Measurements from ENCODE around the gene SASH1. TPM values are rescaled to one million over a fixed set of nuclear protein-coding genes. Genes with fewer than 3 reads are reported as not detected.

Gene SASH1
- total RNA-seq, 1 experiment from 2014 or later, result 33.2 TPM

DNA sequence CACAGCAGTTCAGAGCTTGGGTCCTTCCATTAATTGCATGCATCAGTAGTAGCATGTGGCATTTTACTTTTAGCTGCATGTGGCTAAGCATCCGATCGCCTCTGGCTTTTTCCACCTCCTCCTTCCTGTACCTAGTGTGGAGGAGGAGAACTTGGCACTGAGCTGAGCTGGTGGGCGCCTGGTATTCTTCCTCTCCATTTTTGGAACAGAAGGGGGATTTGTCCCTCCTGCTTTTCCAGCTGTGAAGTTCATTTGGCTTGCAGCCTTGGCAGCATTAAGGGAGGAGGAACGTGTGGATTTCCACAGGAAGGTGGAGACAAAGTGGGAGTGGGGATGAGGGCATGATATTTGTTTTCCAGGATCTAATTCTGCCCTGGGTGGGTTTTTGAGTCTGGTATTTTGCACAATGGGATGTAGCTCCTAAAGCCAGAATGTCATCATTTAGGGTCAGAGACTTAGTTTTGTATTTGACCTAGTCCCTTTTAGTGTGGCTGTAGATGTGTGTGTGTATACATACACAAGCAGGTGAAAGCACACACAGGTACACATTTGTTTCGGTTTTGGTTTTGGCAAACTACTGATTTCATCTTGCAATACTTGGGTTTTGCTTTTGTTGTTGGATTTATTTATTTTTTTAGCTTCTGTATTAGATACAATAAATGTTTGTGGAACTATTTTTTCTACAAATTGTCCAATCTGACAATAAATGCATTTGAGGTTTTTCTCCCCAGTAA, 90.0 kb downstream of the SASH1 start:
- Histone ChIP-seq H2AK5ac (ENCODE audit: insufficient read length, low read length) (no peak overlapping the region), H3K4ac (ENCODE audit: low read depth, low read length) (no peak overlapping the region), H2BK5ac (ENCODE audit: insufficient read length, low read length) (no peak overlapping the region), H3K14ac (ENCODE audit: insufficient read depth, low read length) (no peak overlapping the region), H3K4me2 (ENCODE audit: insufficient read depth, insufficient read length, low read length) (no peak overlapping the region), H3K79me2 (ENCODE audit: insufficient read depth, low read length) (no peaks in the 10 kb centered on the region; the same call in 1 of the 2 replicates), H3K23me2 (ENCODE audit: insufficient read length, low read depth, low read length, poor library complexity, severe bottlenecking) (no peaks in the 10 kb centered on the region), H2BK120ac (ENCODE audit: low read depth, low read length, poor library complexity, severe bottlenecking) (no peak overlapping the region), H3K4me1 (ENCODE audit: insufficient read depth, low read length) (no peaks in the 10 kb centered on the region; the same call in 1 of the 2 replicates), H4K5ac (ENCODE audit: insufficient read length, low read depth, low read length) (no peak overlapping the region), H4K91ac (ENCODE audit: insufficient read length, low read depth, low read length) (no peak overlapping the region), H2BK12ac (ENCODE audit: insufficient read length, low read depth, low read length) (no peak overlapping the region), H3K27me3 (ENCODE audit: insufficient read depth, low read length) (no peaks in the 10 kb centered on the region), H3K23ac (ENCODE audit: insufficient read length, low read depth, low read length) (no peak overlapping the region), H3K9ac (ENCODE audit: extremely low read depth, insufficient read length, low read length) (no peak overlapping the region), H2BK15ac (ENCODE audit: low read depth, low read length) (no peak overlapping the region), H4K20me1 (ENCODE audit: control insufficient read depth, insufficient read depth, insufficient read length) (no peaks in the 10 kb centered on the region), H3K18ac (ENCODE audit: insufficient read length, low read depth, low read length) (no peak overlapping the region), H3K79me1 (ENCODE audit: insufficient read depth, low read depth, low read length, poor library complexity, severe bottlenecking) (no peaks in the 10 kb centered on the region), H4K8ac (replicated peaks; ENCODE audit: insufficient read length, low read depth, low read length) (no peak overlapping the region), H3K56ac (ENCODE audit: insufficient read length, low read depth, low read length) (no peak overlapping the region), H2BK20ac (ENCODE audit: low read depth, low read length, poor library complexity, severe bottlenecking) (no peak overlapping the region), H3K9me3 (ENCODE audit: control insufficient read depth, low read depth, low read length) (no peaks in the 10 kb centered on the region), H2AFZ (ENCODE audit: low read length) (no peak overlapping the region), H3K27ac (ENCODE audit: insufficient read length, low read depth, low read length) (no peak overlapping the region), H3T11ph (ENCODE audit: low read length) (no peak overlapping the region)
- Mint-ChIP-seq H3K4me3 (no peak overlapping the region), H3K36me3 (ENCODE audit: insufficient read depth in 1 of 3, low read depth in 3 of 3) (peaks cover 0 to 8% (median 2%) of the 10 kb centered on the region in 3 experiments; a peak in 1 of 7 replicates), H3K9me3 (no peaks in the 10 kb centered on the region), H3K27me3 (ENCODE audit: low read depth) (no peaks in the 10 kb centered on the region), H3K4me1 (peaks cover 5 to 6% of the 10 kb centered on the region in 2 experiments; a peak in 3 of 4 replicates), H3K27ac (peak overlapping the region in 2 of 3 experiments; percentile 9 to 37; a peak in 2 of 7 replicates)
- DNase-seq, result no peak
- TF ChIP-seq, protein P1, sequence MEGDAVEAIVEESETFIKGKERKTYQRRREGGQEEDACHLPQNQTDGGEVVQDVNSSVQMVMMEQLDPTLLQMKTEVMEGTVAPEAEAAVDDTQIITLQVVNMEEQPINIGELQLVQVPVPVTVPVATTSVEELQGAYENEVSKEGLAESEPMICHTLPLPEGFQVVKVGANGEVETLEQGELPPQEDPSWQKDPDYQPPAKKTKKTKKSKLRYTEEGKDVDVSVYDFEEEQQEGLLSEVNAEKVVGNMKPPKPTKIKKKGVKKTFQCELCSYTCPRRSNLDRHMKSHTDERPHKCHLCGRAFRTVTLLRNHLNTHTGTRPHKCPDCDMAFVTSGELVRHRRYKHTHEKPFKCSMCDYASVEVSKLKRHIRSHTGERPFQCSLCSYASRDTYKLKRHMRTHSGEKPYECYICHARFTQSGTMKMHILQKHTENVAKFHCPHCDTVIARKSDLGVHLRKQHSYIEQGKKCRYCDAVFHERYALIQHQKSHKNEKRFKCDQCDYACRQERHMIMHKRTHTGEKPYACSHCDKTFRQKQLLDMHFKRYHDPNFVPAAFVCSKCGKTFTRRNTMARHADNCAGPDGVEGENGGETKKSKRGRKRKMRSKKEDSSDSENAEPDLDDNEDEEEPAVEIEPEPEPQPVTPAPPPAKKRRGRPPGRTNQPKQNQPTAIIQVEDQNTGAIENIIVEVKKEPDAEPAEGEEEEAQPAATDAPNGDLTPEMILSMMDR (conservative IDR thresholded peaks at IDR 0.05), result no peak
- no CpG with 5 or more reads among the region's 5 CpGs for WGBS (ENCODE audit: extremely low coverage, insufficient read length, low lambda C conversion rate)
